ENCODE results near the gene VTA1. TPM values are rescaled to one million over a fixed set of nuclear protein-coding genes. Genes with fewer than 3 reads are reported as not detected.

Gene VTA1
- total RNA-seq, 1 donor from 2014 or later = 54.4 TPM

GRCh38 chr6:142162780-142163179 lies 15.7 kb downstream of the VTA1 start:
- no peaks in the 10 kb centered on the region for H3K36me3 ChIP-seq (ENCODE audit: control insufficient read depth, insufficient read depth, low read length)
- TF ChIP-seq CTCF (IDR thresholded peaks at IDR 0.05; ENCODE audit: insufficient read depth, low read length, poor library complexity, severe bottlenecking) = no peak
- DNase-seq (ENCODE audit: low read depth) = no peak
- no peaks in the 10 kb centered on the region for H3K27me3 ChIP-seq (ENCODE audit: control insufficient read depth, insufficient read depth, low read length)
- H3K4me3 ChIP-seq (ENCODE audit: low read depth, low read length) = no peak overlapping the region

GRCh38 chr6:142165227-142165626 lies 18.2 kb downstream of the VTA1 start:
- Histone ChIP-seq H3K4me3 (ENCODE audit: low read depth, low read length) (no peak overlapping the region), H3K36me3 (ENCODE audit: control insufficient read depth, insufficient read depth, low read length) (no peaks in the 10 kb centered on the region), H3K27me3 (ENCODE audit: control insufficient read depth, insufficient read depth, low read length) (no peaks in the 10 kb centered on the region)
- TF ChIP-seq CTCF (IDR thresholded peaks at IDR 0.05; ENCODE audit: insufficient read depth, low read length, poor library complexity, severe bottlenecking) = no peak
- DNase-seq (ENCODE audit: low read depth) = no peak

- no peak for TF ChIP-seq CTCF (IDR thresholded peaks at IDR 0.05; ENCODE audit: insufficient read depth, low read length, poor library complexity, severe bottlenecking)
- no peak for DNase-seq (ENCODE audit: low read depth)
- H3K36me3 ChIP-seq (ENCODE audit: control insufficient read depth, insufficient read depth, low read length) = no peaks in the 10 kb centered on the region
- no peaks in the 10 kb centered on the region for H3K27me3 ChIP-seq (ENCODE audit: control insufficient read depth, insufficient read depth, low read length)
- no peak overlapping the region for H3K4me3 ChIP-seq (ENCODE audit: low read depth, low read length)
Measured at GRCh38 chr6:142167071-142167470, 20.0 kb downstream of the VTA1 start.

- Histone ChIP-seq H3K27me3 (ENCODE audit: control insufficient read depth, insufficient read depth, low read length) (no peaks in the 10 kb centered on the region), H3K4me3 (ENCODE audit: low read depth, low read length) (no peak overlapping the region), H3K36me3 (ENCODE audit: control insufficient read depth, insufficient read depth, low read length) (no peaks in the 10 kb centered on the region)
- no peak for TF ChIP-seq CTCF (IDR thresholded peaks at IDR 0.05; ENCODE audit: insufficient read depth, low read length, poor library complexity, severe bottlenecking)
- DNase-seq (ENCODE audit: low read depth) = no peak
Measured at GRCh38 chr6:142167486-142167885, 20.4 kb downstream of the VTA1 start.

GRCh38 chr6:142171351-142171750 lies 24.3 kb downstream of the VTA1 start:
- no peak for TF ChIP-seq CTCF (IDR thresholded peaks at IDR 0.05; ENCODE audit: insufficient read depth, low read length, poor library complexity, severe bottlenecking)
- Histone ChIP-seq H3K4me3 (ENCODE audit: low read depth, low read length) (no peak overlapping the region), H3K27me3 (ENCODE audit: control insufficient read depth, insufficient read depth, low read length) (no peaks in the 10 kb centered on the region), H3K36me3 (ENCODE audit: control insufficient read depth, insufficient read depth, low read length) (no peaks in the 10 kb centered on the region)
- DNase-seq (ENCODE audit: low read depth) = no peak

GRCh38 chr6:142172758-142173157 lies 25.7 kb downstream of the VTA1 start:
- Histone ChIP-seq H3K27me3 (ENCODE audit: control insufficient read depth, insufficient read depth, low read length) (no peaks in the 10 kb centered on the region), H3K4me3 (ENCODE audit: low read depth, low read length) (no peak overlapping the region), H3K36me3 (ENCODE audit: control insufficient read depth, insufficient read depth, low read length) (no peaks in the 10 kb centered on the region)
- no peak for TF ChIP-seq CTCF (IDR thresholded peaks at IDR 0.05; ENCODE audit: insufficient read depth, low read length, poor library complexity, severe bottlenecking)
- no peak for DNase-seq (ENCODE audit: low read depth)

All from kidney epithelial cell (primary cell).